T follicular helper cell (primary cell): ENCODE results near the gene SSTR4.
"Not testable (repeated sequence)": the region's sequence is repeated elsewhere in the genome, so short reads cannot be mapped to it uniquely, and the experiment has no call there.

ENCODE experiments used
- DNase-seq: peaks from one replicate; pipeline ENCODE4 v3.0.0-alpha.2; 2020; ENCODE audit warnings: low read depth
- total RNA-seq, 2 experiments: gene quantifications; one replicate each; lab custom pipeline; 2026; lab: John Stamatoyannopoulos, UW

Gene SSTR4, protein sequence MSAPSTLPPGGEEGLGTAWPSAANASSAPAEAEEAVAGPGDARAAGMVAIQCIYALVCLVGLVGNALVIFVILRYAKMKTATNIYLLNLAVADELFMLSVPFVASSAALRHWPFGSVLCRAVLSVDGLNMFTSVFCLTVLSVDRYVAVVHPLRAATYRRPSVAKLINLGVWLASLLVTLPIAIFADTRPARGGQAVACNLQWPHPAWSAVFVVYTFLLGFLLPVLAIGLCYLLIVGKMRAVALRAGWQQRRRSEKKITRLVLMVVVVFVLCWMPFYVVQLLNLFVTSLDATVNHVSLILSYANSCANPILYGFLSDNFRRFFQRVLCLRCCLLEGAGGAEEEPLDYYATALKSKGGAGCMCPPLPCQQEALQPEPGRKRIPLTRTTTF
- total RNA-seq: 0 reads per million in 2 experiments

- no peak for DNase-seq
Measured at GRCh38 chr20:23034721-23035671, at the start of gene SSTR4. SSTR4 (plus strand) TSS chr20:23035312; CDS start chr20:23035484, 172 bp downstream.

DNA sequence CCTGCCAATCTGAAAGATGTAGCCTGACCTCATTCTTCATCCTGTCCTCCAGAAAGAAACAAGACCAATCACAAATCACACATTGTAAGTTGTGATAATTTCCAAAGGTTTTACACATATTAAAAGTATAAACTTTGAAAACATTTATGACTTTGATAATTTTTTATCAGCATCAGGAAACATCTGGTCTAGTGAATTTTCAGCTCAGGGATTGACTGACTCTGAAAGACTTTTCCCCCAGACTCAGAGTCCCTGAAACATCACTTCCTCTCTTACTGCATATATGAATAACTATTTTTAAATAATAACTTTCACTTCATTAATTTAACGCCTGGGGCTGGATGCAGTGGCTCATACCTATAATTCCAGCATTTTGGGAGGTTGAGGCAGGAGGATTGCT lies 48.5 kb upstream of the SSTR4 start:
- no peak for DNase-seq

- not testable (repeated sequence) for DNase-seq
Measured at GRCh38 chr20:22991424-22991823, 43.7 kb upstream of the SSTR4 start.

GRCh38 chr20:22993823-22994222 lies 41.3 kb upstream of the SSTR4 start:
- DNase-seq: no peak

- DNase-seq: no peak
Measured at GRCh38 chr20:22995923-22996322, 39.2 kb upstream of the SSTR4 start.

DNA sequence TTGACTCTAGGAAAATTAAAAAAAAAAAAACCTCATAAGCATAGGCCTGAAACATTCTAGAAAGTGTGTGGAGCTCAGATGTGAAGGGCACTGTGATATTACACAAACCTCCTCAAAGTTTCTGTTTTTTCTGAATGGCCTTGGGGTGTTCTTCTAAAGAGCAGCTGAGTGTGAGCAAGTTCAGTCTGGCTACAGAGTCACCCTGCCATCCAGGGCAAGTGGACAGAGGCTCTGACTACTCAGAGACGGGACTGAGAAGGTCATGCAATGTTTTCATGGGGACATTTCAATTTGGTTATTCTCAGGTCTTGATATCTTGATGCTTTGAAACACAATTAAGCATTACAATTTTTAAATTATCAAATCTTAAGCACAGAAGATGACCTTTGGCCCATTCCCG lies 36.6 kb upstream of the SSTR4 start:
- DNase-seq: no peak

DNA sequence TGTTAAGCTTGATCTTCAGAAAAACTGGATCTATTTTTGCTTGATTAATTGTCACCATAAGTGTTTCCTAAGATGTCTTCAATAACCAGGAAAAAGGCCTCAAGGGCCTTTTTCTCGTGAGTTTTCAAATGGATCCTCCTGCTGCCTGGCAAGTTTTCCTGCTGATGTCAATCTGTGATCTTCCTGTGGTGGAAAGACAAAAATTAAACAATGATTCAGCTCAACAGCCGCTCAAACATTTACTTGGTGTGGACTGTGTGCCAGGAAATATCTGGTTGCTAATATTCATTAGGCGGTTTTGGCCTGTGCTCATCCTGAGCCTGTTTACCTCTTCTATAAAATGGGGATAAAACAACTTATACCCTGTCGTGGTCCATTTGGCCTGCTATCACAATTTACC lies 35.4 kb upstream of the SSTR4 start:
- no peak for DNase-seq

DNA sequence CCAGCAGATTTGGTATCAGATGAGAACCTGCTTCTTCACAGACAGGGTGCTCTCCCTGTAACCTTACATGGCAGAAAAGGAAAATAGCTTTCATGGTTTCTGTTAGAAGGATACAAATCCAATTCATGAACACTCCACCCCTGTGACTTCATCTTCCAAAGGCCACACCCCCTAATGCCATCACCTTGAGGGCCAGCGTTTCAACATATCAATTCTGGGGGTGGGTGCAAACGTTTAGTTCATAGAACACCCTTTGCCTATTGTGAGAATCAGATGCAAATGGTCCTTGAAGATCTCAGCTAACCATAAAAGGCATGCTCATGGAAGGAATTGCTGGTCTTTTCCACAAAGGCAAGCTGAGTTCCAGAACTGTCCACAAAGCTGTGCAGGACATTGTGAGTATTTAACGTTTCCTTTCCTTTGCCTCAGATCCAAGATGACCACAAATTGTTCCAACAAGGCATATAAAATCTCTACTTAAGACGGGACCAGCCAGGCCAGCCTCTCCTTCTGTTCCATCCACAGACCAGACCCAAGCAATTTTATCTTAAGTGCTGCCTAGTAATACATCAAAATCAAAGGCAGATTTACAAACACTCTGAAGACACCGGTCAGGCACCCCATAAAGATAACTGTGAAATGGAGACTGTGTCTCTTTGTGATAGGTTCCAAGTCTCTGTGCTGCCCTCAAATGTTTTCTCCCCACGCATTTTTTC lies 34.7 kb upstream of the SSTR4 start:
- no peak for DNase-seq

DNA sequence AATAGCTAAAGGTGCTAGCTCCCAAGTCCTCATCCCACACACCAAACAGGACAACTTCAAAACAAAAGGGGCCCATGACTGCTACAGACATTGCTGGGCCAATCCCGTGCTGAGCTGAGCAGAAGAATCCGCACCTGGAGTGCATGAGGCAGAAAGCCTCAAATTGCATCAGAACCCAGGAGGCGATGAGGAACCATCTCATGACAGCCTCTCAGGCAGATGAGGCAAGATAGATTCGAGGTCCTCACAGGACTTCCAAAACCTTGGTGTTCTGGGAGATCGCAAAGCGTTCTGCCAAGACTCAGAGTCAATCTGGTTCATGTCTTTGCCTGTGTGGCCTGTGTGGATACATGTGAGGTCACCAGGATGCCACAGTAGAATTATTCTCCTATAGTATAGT lies 32.8 kb upstream of the SSTR4 start:
- DNase-seq: no peak

- DNase-seq: no peak
Measured at GRCh38 chr20:23003077-23003635, 32.0 kb upstream of the SSTR4 start.

DNA sequence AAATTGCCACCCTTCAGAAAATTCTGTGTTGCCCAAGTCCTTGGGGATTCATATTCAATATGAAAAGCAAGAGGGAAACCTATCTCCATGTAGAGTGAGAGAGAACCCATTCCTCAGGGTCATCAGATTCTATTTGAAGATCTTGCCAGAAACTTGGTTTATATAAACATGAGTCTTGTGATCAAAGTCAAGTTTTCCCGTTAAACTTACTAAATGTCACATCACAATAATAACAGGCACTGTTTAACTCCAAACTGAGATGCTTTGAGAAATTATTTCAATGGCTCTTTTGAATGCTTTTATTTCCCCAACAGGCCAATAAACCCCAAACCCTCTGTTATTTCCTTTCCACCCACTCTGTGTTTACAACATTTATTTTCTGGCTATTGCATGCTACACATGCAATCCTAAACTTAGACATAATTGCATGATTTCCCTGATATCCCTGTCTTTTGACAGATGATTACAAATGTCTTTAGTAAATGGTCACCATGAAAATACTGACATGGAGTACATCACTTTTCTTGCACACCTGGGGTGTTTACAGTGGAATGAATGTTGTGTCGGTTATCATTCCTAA lies 31.1 kb upstream of the SSTR4 start:
- DNase-seq: no peak

GRCh38 chr20:23005776-23006175 lies 29.3 kb upstream of the SSTR4 start:
- no peak for DNase-seq

DNA sequence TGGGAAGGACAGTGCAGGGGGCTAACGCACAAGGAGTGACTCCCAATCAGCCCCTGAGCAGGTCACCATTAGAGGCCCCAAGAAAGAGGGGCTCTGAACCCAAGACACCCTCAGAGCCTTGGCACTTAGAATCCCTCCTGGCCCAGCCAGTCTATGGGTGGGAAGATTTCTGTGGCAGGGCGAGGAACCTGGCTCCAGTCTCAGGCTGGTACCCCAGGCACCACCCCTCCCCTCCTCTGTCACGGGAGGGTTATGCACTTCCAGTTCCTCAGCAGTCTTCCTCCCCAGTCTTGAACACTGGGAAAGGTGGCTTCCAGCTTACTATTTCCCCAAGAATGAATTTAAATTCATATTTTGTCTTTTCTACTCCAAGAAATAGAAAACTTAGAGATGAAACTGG lies 27.6 kb upstream of the SSTR4 start:
- no peak for DNase-seq

GRCh38 chr20:23007886-23008655 lies 27.0 kb upstream of the SSTR4 start:
- DNase-seq: no peak

GRCh38 chr20:23008667-23009066 lies 26.4 kb upstream of the SSTR4 start:
- DNase-seq: no peak

GRCh38 chr20:23009636-23010035 lies 25.5 kb upstream of the SSTR4 start:
- DNase-seq: no peak

- no peak for DNase-seq
Measured at GRCh38 chr20:23010096-23010495, 25.0 kb upstream of the SSTR4 start.

- no peak for DNase-seq
Measured at GRCh38 chr20:23011008-23011721, 23.9 kb upstream of the SSTR4 start.

- no peak for DNase-seq
Measured at GRCh38 chr20:23013429-23013828, 21.7 kb upstream of the SSTR4 start.

DNA sequence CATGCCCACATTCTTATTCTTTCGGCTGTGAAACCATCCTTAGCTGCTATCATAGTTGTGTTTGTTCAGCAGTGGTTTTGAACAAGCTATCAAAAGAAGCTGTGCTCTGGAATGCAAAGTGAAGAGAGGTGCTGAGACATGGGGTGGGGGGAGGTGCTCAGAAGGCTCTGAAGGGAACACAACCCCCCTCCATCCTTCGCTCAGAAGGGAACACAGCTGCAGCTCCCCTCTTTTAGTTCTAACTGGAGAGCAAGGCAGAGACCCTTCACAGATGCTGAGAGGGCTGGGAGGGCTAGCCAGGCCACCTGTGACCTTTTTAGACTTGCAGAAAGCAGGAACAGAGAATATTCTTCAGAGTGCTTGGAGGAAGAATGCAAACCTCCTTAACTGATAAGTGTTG lies 17.6 kb upstream of the SSTR4 start:
- DNase-seq: no peak
